IMR-90 (cell line): ENCODE measurements around the gene ZYG11A. TPM values are rescaled to one million over a fixed set of nuclear protein-coding genes. Genes with fewer than 3 reads are reported as not detected.

Experiments
- ATAC-seq: fragments of 200-7000 bp; cut with Tn5 transposase; 2 replicates; pipeline ENCODE4 v1.9.1; 2020; ENCODE audit warnings: low read depth, mild to moderate bottlenecking, moderate library complexity
- BruUV-seq: library from RNA; stranded (reverse); fragments of 400-500 nt; replicated peaks from 2 replicates; lab custom pipeline; 2021; lab: Mats Ljungman, UMichigan
- CTCF ChIA-PET: fragments of 300-600 bp; formaldehyde crosslinking; extraction: SDS; loops from one replicate; lab custom pipeline; 2021; ENCODE audit warnings: antibody characterized with exemption; lab: Yijun Ruan, JAX
- POLR2A ChIA-PET: fragments of 300-600 bp; sonication (Branson Sonifier 250); formaldehyde crosslinking; loops from one replicate; lab custom pipeline; 2022; ENCODE audit warnings: antibody characterized with exemption; ENCODE audit not compliant: unreplicated experiment; lab: Charles Lee
- DNase-seq: peaks from one replicate; pipeline ENCODE4 v3.0.0; 2013
- H2AFZ ChIP-seq: replicated peaks from 2 replicates; pipeline ENCODE3; 2013; ENCODE audit warnings: low read length, mild to moderate bottlenecking; ENCODE audit not compliant: poor library complexity
- H2AK5ac ChIP-seq: 2 replicates; pipeline ENCODE4 v1.6.1; 2013; ENCODE audit warnings: low read depth, low read length, inconsistent platforms
- H2AK9ac ChIP-seq: replicated peaks from 2 replicates; pipeline ENCODE3; 2013; ENCODE audit warnings: mild to moderate bottlenecking, low read depth, low read length, moderate library complexity; ENCODE audit not compliant: poor library complexity
- H2BK120ac ChIP-seq: 2 replicates; pipeline ENCODE4 v1.6.1; 2013; ENCODE audit warnings: low read depth, low read length, inconsistent platforms
- H2BK15ac ChIP-seq: 3 replicates; pipeline ENCODE4 v1.6.1; 2013; ENCODE audit warnings: low read depth, low read length, inconsistent platforms
- H2BK20ac ChIP-seq: 2 replicates; pipeline ENCODE4 v1.6.1; 2013; ENCODE audit warnings: low read depth, mild to moderate bottlenecking, inconsistent platforms, low read length, moderate library complexity
- H2BK5ac ChIP-seq: 2 replicates; pipeline ENCODE4 v1.6.1; 2013; ENCODE audit warnings: mild to moderate bottlenecking, low read depth, low read length, inconsistent platforms; ENCODE audit not compliant: poor library complexity, severe bottlenecking
- H3K14ac ChIP-seq: replicated peaks from 2 replicates; pipeline ENCODE4 v1.6.1; 2013; ENCODE audit warnings: low read depth, low read length, inconsistent platforms
- H3K18ac ChIP-seq: 2 replicates; pipeline ENCODE4 v1.6.1; 2013; ENCODE audit warnings: low read depth, low read length, control low read depth
- H3K23ac ChIP-seq: 2 replicates; pipeline ENCODE4 v1.6.1; 2013; ENCODE audit warnings: low read depth, low read length, inconsistent platforms
- H3K27ac ChIP-seq: 2 replicates; pipeline ENCODE4 v1.5.1; 2013; ENCODE audit warnings: mild to moderate bottlenecking, control low read depth, low read length; ENCODE audit not compliant: insufficient read depth
- H3K27me3 ChIP-seq: 2 replicates; pipeline ENCODE4 v1.6.1; 2013; ENCODE audit warnings: low read length; ENCODE audit not compliant: control insufficient read depth, insufficient read depth
- H3K36me3 ChIP-seq: 2 replicates; pipeline ENCODE4 v1.6.1; 2013; ENCODE audit warnings: low read length, mixed read lengths; ENCODE audit not compliant: control insufficient read depth, insufficient read depth
- H3K4ac ChIP-seq: 2 replicates; pipeline ENCODE4 v1.6.1; 2013; ENCODE audit warnings: low read depth, low read length, inconsistent platforms
- H3K4me1 ChIP-seq: 2 replicates; pipeline ENCODE4 v1.6.1; 2013; ENCODE audit warnings: low read length, mixed read lengths; ENCODE audit not compliant: control insufficient read depth, insufficient read depth
- H3K4me2 ChIP-seq: 2 replicates; pipeline ENCODE4 v1.6.1; 2013; ENCODE audit warnings: low read depth, mild to moderate bottlenecking, control low read depth, low read length, moderate library complexity
- H3K4me3 ChIP-seq: 2 replicates; pipeline ENCODE4 v1.5.1; 2013; ENCODE audit warnings: low read depth, mild to moderate bottlenecking, control low read depth, low read length, moderate library complexity; ENCODE audit not compliant: insufficient read depth
- H3K56ac ChIP-seq: 2 replicates; pipeline ENCODE4 v1.6.1; 2013; ENCODE audit warnings: low read length, inconsistent platforms; ENCODE audit not compliant: insufficient read depth; ENCODE audit errors: extremely low read depth
- H3K79me1 ChIP-seq, 2 experiments: 2 replicates each; pipeline ENCODE4 v1.6.1; 2013; ENCODE audit warnings: low read length in 2 of 2, inconsistent platforms in 1 of 2, low read depth in 1 of 2
- H3K9ac ChIP-seq: 2 replicates; pipeline ENCODE4 v1.6.1; 2013; ENCODE audit warnings: low read depth, low read length, control low read depth
- H3K9me1 ChIP-seq: 2 replicates; pipeline ENCODE4 v1.6.1; 2013; ENCODE audit warnings: low read length, inconsistent platforms; ENCODE audit not compliant: insufficient read depth
- H3K9me3 ChIP-seq: 2 replicates; pipeline ENCODE4 v1.6.1; 2013; ENCODE audit warnings: low read length; ENCODE audit not compliant: control insufficient read depth, insufficient read depth
- H4K20me1 ChIP-seq: 2 replicates; pipeline ENCODE4 v1.6.1; 2013; ENCODE audit warnings: low read length, inconsistent platforms; ENCODE audit not compliant: insufficient read depth
- H4K5ac ChIP-seq: 2 replicates; pipeline ENCODE4 v1.6.1; 2013; ENCODE audit warnings: mild to moderate bottlenecking, low read depth, low read length, control low read depth
- H4K8ac ChIP-seq, 2 experiments: 2 replicates each; pipeline ENCODE4 v1.6.1; 2013; ENCODE audit warnings: low read depth in 2 of 2, low read length in 2 of 2, control low read depth in 1 of 2, inconsistent platforms in 1 of 2
- H4K91ac ChIP-seq: 2 replicates; pipeline ENCODE4 v1.6.1; 2013; ENCODE audit warnings: low read depth, low read length, inconsistent platforms; ENCODE audit not compliant: insufficient read depth
- BHLHE40 ChIP-seq: fragments of 150-350 bp; IDR thresholded peaks from 2 replicates; pipeline ENCODE4 v1.6.1; 2016; ENCODE audit warnings: mild to moderate bottlenecking, low read depth, low read length
- CEBPB ChIP-seq: IDR thresholded peaks from 2 replicates; pipeline ENCODE4 v1.6.1; 2012; ENCODE audit warnings: low read depth, low read length, improper control_type of control experiment
- CHD1 ChIP-seq: IDR thresholded peaks from 2 replicates; pipeline ENCODE4 v1.6.1; 2012; ENCODE audit warnings: low read depth, low read length, improper control_type of control experiment
- CTCF ChIP-seq: conservative IDR thresholded peaks from 2 replicates; pipeline ENCODE4 v1.5.1; 2012; ENCODE audit warnings: mild to moderate bottlenecking, low read depth, low read length, improper control_type of control experiment
- ELK1 ChIP-seq: fragments of 150-350 bp; IDR thresholded peaks from 2 replicates; pipeline ENCODE4 v1.6.1; 2016; ENCODE audit warnings: low read depth, mild to moderate bottlenecking, low read length, moderate library complexity, borderline replicate concordance
- FOS ChIP-seq: fragments of 150-350 bp; IDR thresholded peaks from 2 replicates; pipeline ENCODE4 v1.6.1; 2016; ENCODE audit warnings: low read depth, low read length
- MAFK ChIP-seq: IDR thresholded peaks from 2 replicates; pipeline ENCODE4 v1.6.1; 2012; ENCODE audit warnings: low read depth, low read length, improper control_type of control experiment
- MAZ ChIP-seq: IDR thresholded peaks from 2 replicates; pipeline ENCODE4 v1.6.1; 2012; ENCODE audit warnings: low read depth, mild to moderate bottlenecking, low read length, improper control_type of control experiment, moderate library complexity, borderline replicate concordance
- MXI1 ChIP-seq: IDR thresholded peaks from 2 replicates; pipeline ENCODE4 v1.6.1; 2012; ENCODE audit warnings: low read depth, mild to moderate bottlenecking, low read length, moderate library complexity, borderline replicate concordance
- NFE2L2 ChIP-seq: fragments of 150-350 bp; IDR thresholded peaks from 2 replicates; pipeline ENCODE4 v1.6.1; 2016; ENCODE audit warnings: low read depth, mild to moderate bottlenecking, low read length
- POLR2A ChIP-seq: IDR thresholded peaks from 2 replicates; pipeline ENCODE4 v1.6.1; 2012; ENCODE audit warnings: mild to moderate bottlenecking, low read depth, low read length
- RAD21 ChIP-seq: IDR thresholded peaks from 2 replicates; pipeline ENCODE4 v1.6.1; 2012; ENCODE audit warnings: low read length, improper control_type of control experiment
- RCOR1 ChIP-seq: IDR thresholded peaks from 2 replicates; pipeline ENCODE4 v1.6.1; 2012; ENCODE audit warnings: mild to moderate bottlenecking, low read length, improper control_type of control experiment; ENCODE audit not compliant: insufficient replicate concordance
- RFX5 ChIP-seq: IDR thresholded peaks from 2 replicates; pipeline ENCODE4 v1.8.0; 2012; ENCODE audit warnings: low read depth, mild to moderate bottlenecking, low read length, moderate library complexity
- SMC3 ChIP-seq: fragments of 150-350 bp; IDR thresholded peaks from 2 replicates; pipeline ENCODE4 v1.6.1; 2016; ENCODE audit warnings: low read depth, mild to moderate bottlenecking, antibody characterized with exemption, low read length, moderate library complexity
- USF2 ChIP-seq: fragments of 150-350 bp; IDR thresholded peaks from 2 replicates; pipeline ENCODE4 v1.6.1; 2017; ENCODE audit warnings: mild to moderate bottlenecking, antibody characterized with exemption, low read length, low read depth
- WGBS, 2 experiments: methylation state at CpG; one replicate each; pipeline versions ENCODE4 v1.1.5 to v1.1.7; 2013; ENCODE audit warnings: missing lambda C conversion rate in 2 of 2; ENCODE audit not compliant: insufficient read length in 1 of 2; ENCODE audit errors: extremely low coverage in 2 of 2; 5-methylcytosine and 5-hydroxymethylcytosine counted together
- dilution Hi-C: fragments of 300-500 bp; cut with HindIII; formaldehyde crosslinking; loops from one replicate; pipeline ENCODE4 v1.14.3; 2018; ENCODE audit warnings: low sequenced_read_pairs; ENCODE audit not compliant: unreplicated experiment
- in situ Hi-C: fragments of 300-500 bp; cut with MboI; formaldehyde crosslinking; loops from 3 replicates; pipeline ENCODE4 v1.14.3; 2019; ENCODE audit warnings: low sequenced_read_pairs, inconsistent platforms, mixed read lengths
- intact Hi-C: fragments of 100-400 bp; cut with micrococcal nuclease; formaldehyde crosslinking; loops from 2 replicates; pipeline ENCODE4 v1.10.0; 2022
- polyA plus RNA-seq, 3 experiments: library from polyadenylated mRNA; depleted of rRNA; stranded (reverse); fragments of >200 nt; gene quantifications; 2 replicates each; pipeline ENCODE4 v1.2.3, GENCODE V29; 2012; ENCODE audit warnings: low replicate concordance in 1 of 3
- total RNA-seq: library from RNA; depleted of rRNA; stranded (reverse); fragments of >200 nt; gene quantifications from 2 replicates; pipeline ENCODE4 v1.2.3, GENCODE V29; 2012

ZYG11A gene
- total and polyA plus RNA-seq, 2 of the 4 experiments (the other 2 are of a cell fraction), result 0.63 to 2.0 TPM

GRCh38 chr1:52944566-52944965 is 102.0 kb downstream of the ZYG11A start:
- no peak overlapping the region for H2BK15ac ChIP-seq
- H3K4me1 ChIP-seq, result no peaks in the 10 kb centered on the region
- no peaks in the 10 kb centered on the region for H3K9me3 ChIP-seq
- no peak overlapping the region for H2BK5ac ChIP-seq
- H3K23ac ChIP-seq, result no peak overlapping the region
- no peak overlapping the region for H2BK120ac ChIP-seq
- H3K4ac ChIP-seq, result no peak overlapping the region
- H3K79me1 ChIP-seq, result peaks cover 5 to 7% of the 10 kb centered on the region in 2 experiments; a peak in 2 of 4 replicates
- no peaks in the 10 kb centered on the region for H3K27me3 ChIP-seq
- no peak overlapping the region for H4K5ac ChIP-seq
- no peak overlapping the region for H3K27ac ChIP-seq
- no peak overlapping the region for H3K4me2 ChIP-seq
- no peak overlapping the region for H2AFZ ChIP-seq
- H4K91ac ChIP-seq, result no peak overlapping the region
- CTCF ChIA-PET, result no interaction called here
- H2AK9ac ChIP-seq, result no peak overlapping the region
- H4K20me1 ChIP-seq, result no peaks in the 10 kb centered on the region
- POLR2A ChIA-PET, result no interaction called here
- no peak overlapping the region for H3K56ac ChIP-seq
- no peak overlapping the region for H2BK20ac ChIP-seq
- intact Hi-C loops, result no loop called here
- no peaks in the 10 kb centered on the region for H3K36me3 ChIP-seq
- no peak overlapping the region for H3K18ac ChIP-seq
- no peak overlapping the region for H2AK5ac ChIP-seq
- no peak for DNase-seq
- H4K8ac ChIP-seq, result no peak overlapping the region
- H3K14ac ChIP-seq, result no peak overlapping the region
- in situ Hi-C loops, result no loop called here
- H3K9me1 ChIP-seq, result 0 out of 2 replicates have a peak, but pooled peaks cover 5% of the 10 kb centered on the region
- H3K4me3 ChIP-seq, result no peak overlapping the region
- BruUV-seq, result no TSS peak
- 83% methylated on average over 1 of the region's 10 CpGs; no CpG with 5 or more reads in 1 of the 2 experiments for WGBS, 2 experiments
- no peak for ATAC-seq
- TF ChIP-seq CHD1 (no peak), FOS (no peak), NFE2L2 (no peak), POLR2A (no peak), MAFK (no peak), USF2 (no peak), MAZ (no peak), RCOR1 (no peak), RFX5 (no peak), CEBPB (no peak), RAD21 (no peak), ELK1 (no peak), BHLHE40 (no peak), CTCF (no peak), MXI1 (no peak), SMC3 (no peak)
- no peak overlapping the region for H3K9ac ChIP-seq
- dilution Hi-C loops, result no loop called here
